ENCODE measurements around the gene PIEZO2.

PIEZO2 gene

GRCh38 chr18:11115276-11115675 is 34.1 kb downstream of the PIEZO2 start:
- TF ChIP-seq CTCF (IDR thresholded peaks at IDR 0.05; ENCODE audit: control insufficient read depth, insufficient read depth, low read depth, low read length, missing control alignments), result no peak
- H3K4me3 ChIP-seq (ENCODE audit: control insufficient read depth, low read depth, low read length), result no peak overlapping the region
- no peak for DNase-seq (ENCODE audit: low read depth)

GRCh38 chr18:11114653-11115052 is 34.7 kb downstream of the PIEZO2 start:
- no peak for DNase-seq (ENCODE audit: low read depth)
- TF ChIP-seq CTCF (IDR thresholded peaks at IDR 0.05; ENCODE audit: control insufficient read depth, insufficient read depth, low read depth, low read length, missing control alignments), result no peak
- H3K4me3 ChIP-seq (ENCODE audit: control insufficient read depth, low read depth, low read length), result no peak overlapping the region

- no peak for DNase-seq (ENCODE audit: low read depth)
- TF ChIP-seq CTCF (IDR thresholded peaks at IDR 0.05; ENCODE audit: control insufficient read depth, insufficient read depth, low read depth, low read length, missing control alignments), result no peak
- H3K4me3 ChIP-seq (ENCODE audit: control insufficient read depth, low read depth, low read length), result no peak overlapping the region
Measured at GRCh38 chr18:11113937-11114336, 35.4 kb downstream of the PIEZO2 start.

GRCh38 chr18:11113046-11113548 is 36.3 kb downstream of the PIEZO2 start:
- no peak for DNase-seq (ENCODE audit: low read depth)
- H3K4me3 ChIP-seq (ENCODE audit: control insufficient read depth, low read depth, low read length), result no peak overlapping the region
- no peak for TF ChIP-seq CTCF (IDR thresholded peaks at IDR 0.05; ENCODE audit: control insufficient read depth, insufficient read depth, low read depth, low read length, missing control alignments)

GRCh38 chr18:11112286-11112685 is 37.1 kb downstream of the PIEZO2 start:
- no peak for TF ChIP-seq CTCF (IDR thresholded peaks at IDR 0.05; ENCODE audit: control insufficient read depth, insufficient read depth, low read depth, low read length, missing control alignments)
- no peak overlapping the region for H3K4me3 ChIP-seq (ENCODE audit: control insufficient read depth, low read depth, low read length)
- DNase-seq (ENCODE audit: low read depth), result no peak

GRCh38 chr18:11110509-11110908 is 38.9 kb downstream of the PIEZO2 start:
- no peak overlapping the region for H3K4me3 ChIP-seq (ENCODE audit: control insufficient read depth, low read depth, low read length)
- DNase-seq (ENCODE audit: low read depth), result no peak
- no peak for TF ChIP-seq CTCF (IDR thresholded peaks at IDR 0.05; ENCODE audit: control insufficient read depth, insufficient read depth, low read depth, low read length, missing control alignments)

GRCh38 chr18:11108947-11109346 is 40.4 kb downstream of the PIEZO2 start:
- no peak overlapping the region for H3K4me3 ChIP-seq (ENCODE audit: control insufficient read depth, low read depth, low read length)
- DNase-seq (ENCODE audit: low read depth), result no peak
- no peak for TF ChIP-seq CTCF (IDR thresholded peaks at IDR 0.05; ENCODE audit: control insufficient read depth, insufficient read depth, low read depth, low read length, missing control alignments)
